Panc1 (cell line): ENCODE results near the gene UBD. TPM values are rescaled to one million over a fixed set of nuclear protein-coding genes. Genes with fewer than 3 reads are reported as not detected.

Experiments used
- ATAC-seq: fragments of 200-7000 bp; cut with Tn5 transposase; 2 replicates; pipeline ENCODE4 v1.9.1; 2020; ENCODE audit warnings: mild to moderate bottlenecking, moderate library complexity
- BruUV-seq: library from RNA; stranded (reverse); fragments of 400-500 nt; replicated peaks from 2 replicates; lab custom pipeline; 2021; lab: Mats Ljungman, UMichigan
- CTCF ChIA-PET: fragments of 300-600 bp; sonication (Branson Sonifier 250); formaldehyde crosslinking; loops from one replicate; lab custom pipeline; 2022; ENCODE audit warnings: antibody characterized with exemption; lab: Charles Lee
- POLR2A ChIA-PET: fragments of 300-600 bp; sonication (Branson Sonifier 250); formaldehyde crosslinking; loops from one replicate; lab custom pipeline; 2022; ENCODE audit warnings: antibody characterized with exemption; lab: Charles Lee
- DNase-seq: peaks from one replicate; pipeline ENCODE4 v3.0.0-alpha.2; 2010; ENCODE audit warnings: low read depth, low spot score
- H3K27ac ChIP-seq: 2 replicates; pipeline ENCODE4 v1.5.1; 2011; ENCODE audit warnings: mild to moderate bottlenecking, low read length, inconsistent platforms
- H3K27me3 ChIP-seq: fragments of 200-500 bp; sonication (Bioruptor generic); 2 replicates; pipeline ENCODE4 v1.6.0; 2014; ENCODE audit warnings: low read length, inconsistent platforms; ENCODE audit not compliant: control insufficient read depth, insufficient read depth
- H3K36me3 ChIP-seq: fragments of 200-500 bp; sonication (Bioruptor generic); 2 replicates; pipeline ENCODE4 v1.5.1; 2014; ENCODE audit warnings: inconsistent platforms, mild to moderate bottlenecking, low read length, moderate library complexity; ENCODE audit not compliant: control insufficient read depth, insufficient read depth
- H3K4me1 ChIP-seq: 2 replicates; pipeline ENCODE4 v1.5.1; 2011; ENCODE audit warnings: inconsistent platforms, mild to moderate bottlenecking, low read length, moderate library complexity; ENCODE audit not compliant: control insufficient read depth, insufficient read depth
- H3K4me3 ChIP-seq, 2 experiments: 2 replicates each; pipeline ENCODE4 v1.5.1; 2011 to 2012; ENCODE audit warnings: low read depth in 2 of 2, low read length in 2 of 2, mild to moderate bottlenecking in 2 of 2, inconsistent platforms in 1 of 2, moderate library complexity in 1 of 2
- H3K9me3 ChIP-seq: fragments of 200-500 bp; sonication (Bioruptor generic); 2 replicates; pipeline ENCODE4 v1.5.1; 2014; ENCODE audit warnings: low read depth, mild to moderate bottlenecking, inconsistent platforms, low read length, moderate library complexity; ENCODE audit not compliant: control insufficient read depth, insufficient read depth
- CTCF ChIP-seq: fragments of 450-650 bp; IDR thresholded peaks from 2 replicates; pipeline ENCODE4 v1.5.1; 2017; ENCODE audit warnings: mild to moderate bottlenecking
- POLR2AphosphoS5 ChIP-seq: IDR thresholded peaks from 2 replicates; pipeline ENCODE4 v1.6.1; 2012; ENCODE audit warnings: mild to moderate bottlenecking, low read depth, low read length, moderate library complexity
- REST ChIP-seq, 2 experiments: IDR thresholded peaks; 2 replicates each; pipeline ENCODE4 v1.6.1; 2011 to 2012; ENCODE audit warnings: low read depth in 2 of 2, control low read depth in 1 of 2, low read length in 1 of 2, mild to moderate bottlenecking in 1 of 2, moderate library complexity in 1 of 2; ENCODE audit not compliant: insufficient read depth in 1 of 2
- SIN3A ChIP-seq: IDR thresholded peaks from 2 replicates; pipeline ENCODE4 v1.6.1; 2012; ENCODE audit warnings: low read depth, mild to moderate bottlenecking, low read length, moderate library complexity, borderline replicate concordance; ENCODE audit not compliant: insufficient read depth
- TCF7L2 ChIP-seq: IDR thresholded peaks from 2 replicates; pipeline ENCODE4 v1.6.1; 2011; ENCODE audit warnings: mild to moderate bottlenecking, low read depth, low read length, inconsistent platforms
- in situ Hi-C: cut with HindIII; loops from 2 replicates; pipeline ENCODE4 v1.10.0; 2016; ENCODE audit warnings: low sequenced_read_pairs, low pct_unique_long_range_greater_than_20kb
- intact Hi-C: fragments of 100-400 bp; cut with micrococcal nuclease; formaldehyde crosslinking; loops from one replicate; pipeline ENCODE4 v1.10.0; 2022; ENCODE audit not compliant: unreplicated experiment
- total RNA-seq: library from RNA; stranded (reverse); gene quantifications from one replicate; pipeline ENCODE4 v1.2.1, GENCODE V29; 2021; ENCODE audit not compliant: unreplicated experiment

UBD gene
- total RNA-seq, 1 experiment from 2014 or later, result 0.54 TPM

GRCh38 chr6:29509239-29509638, 50.3 kb downstream of the UBD start:
- ChIA-PET CTCF (no interaction called here), POLR2A (interaction anchor here (0.6 kb wide), 1 partner anchor 516 kb away, joined by 4 read pairs; no protein-coding TSS in a partner anchor)
- no TSS peak for BruUV-seq
- intact Hi-C loops (no loop called here), in situ Hi-C loops (no loop called here)
- no peaks in the 10 kb centered on the region; the same call in none of the 2 replicates for H3K27me3 ChIP-seq
- H3K4me1 ChIP-seq, result no peaks in the 10 kb centered on the region
- ATAC-seq (no peak), DNase-seq (no peak)
- no peak overlapping the region for H3K4me3 ChIP-seq
- H3K36me3 ChIP-seq, result no peaks in the 10 kb centered on the region
- TF ChIP-seq SIN3A (no peak), TCF7L2 (no peak), REST (IDR thresholded peaks at IDR 0.05; ENCODE audit: insufficient read depth in 1 of 2, low read depth in 2 of 2, low read length in 1 of 2) (no peak), POLR2AphosphoS5 (no peak), CTCF (no peak)
- H3K9me3 ChIP-seq, result no peaks in the 10 kb centered on the region
- no peak overlapping the region for H3K27ac ChIP-seq

- Histone ChIP-seq H3K27ac (no peak overlapping the region), H3K4me1 (no peaks in the 10 kb centered on the region), H3K36me3 (no peaks in the 10 kb centered on the region), H3K4me3 (no peak overlapping the region), H3K27me3 (no peaks in the 10 kb centered on the region; the same call in 1 of the 2 replicates), H3K9me3 (no peaks in the 10 kb centered on the region)
- ChIA-PET POLR2A (no interaction called here), CTCF (no interaction called here)
- in situ Hi-C loops (no loop called here), intact Hi-C loops (no loop called here)
- no TSS peak for BruUV-seq
- DNase-seq, result no peak
- ATAC-seq, result no peak
- TF ChIP-seq POLR2AphosphoS5, result no peak
- TF ChIP-seq SIN3A, result no peak
- TF ChIP-seq REST (IDR thresholded peaks at IDR 0.05; ENCODE audit: insufficient read depth in 1 of 2, low read depth in 2 of 2, low read length in 1 of 2), result no peak
- TF ChIP-seq CTCF, result no peak
- no peak for TF ChIP-seq TCF7L2
Measured at GRCh38 chr6:29507319-29507718, 52.2 kb downstream of the UBD start.
